Endothelial cell of umbilical vein (primary cell): Measurements from ENCODE around the gene EFCC1. TPM values are rescaled to one million over a fixed set of nuclear protein-coding genes. Genes with fewer than 3 reads are reported as not detected.

Experiments used
- BruUV-seq: library from RNA; stranded (reverse); fragments of 400-500 nt; replicated peaks from 2 replicates; lab custom pipeline; 2021; lab: Mats Ljungman, UMichigan
- CTCF ChIA-PET: fragments of 300-600, 350-600 bp; sonication (Branson Sonifier 250); formaldehyde crosslinking; loops from one replicate; lab custom pipeline; 2021; ENCODE audit warnings: antibody characterized with exemption, inconsistent platforms; lab: Charles Lee
- POLR2A ChIA-PET: fragments of 300-600, 350-600 bp; sonication (Branson Sonifier 250); formaldehyde crosslinking; loops from one replicate; lab custom pipeline; 2021; ENCODE audit warnings: antibody characterized with exemption, inconsistent platforms; lab: Charles Lee
- DNase-seq: peaks from one replicate; pipeline ENCODE4 v3.0.0-alpha.2; 2011; ENCODE audit warnings: low read depth, low spot score
- FAIRE-seq: peaks from 2 replicates; lab custom pipeline; 2011; peaks lifted over from hg19 to GRCh38; lab: Jason Lieb, UNC
- H2AFZ ChIP-seq: 2 replicates; pipeline ENCODE4 v1.6.0; 2012; ENCODE audit warnings: low read depth, low read length, control low read depth, inconsistent platforms
- H3K27ac ChIP-seq: 2 replicates; pipeline ENCODE4 v1.5.1; 2011; ENCODE audit warnings: low read depth, mild to moderate bottlenecking, control low read depth, low read length, moderate library complexity; ENCODE audit not compliant: insufficient read depth
- H3K27me3 ChIP-seq, 2 experiments: 2 replicates each; pipeline versions ENCODE4 v1.6.0 to v1.6.1; 2011; ENCODE audit warnings: low read length in 2 of 2, mixed read lengths in 1 of 2; ENCODE audit not compliant: control insufficient read depth in 2 of 2, insufficient read depth in 2 of 2
- H3K36me3 ChIP-seq, 2 experiments: 2 replicates in 1 of 2; 3 replicates in 1 of 2; pipeline ENCODE4 v1.5.1; 2011; ENCODE audit warnings: low read length in 2 of 2, mild to moderate bottlenecking in 1 of 2, moderate library complexity in 1 of 2; ENCODE audit not compliant: control insufficient read depth in 2 of 2, insufficient read depth in 2 of 2; ENCODE audit errors: extremely low read depth in 1 of 2
- H3K4me1 ChIP-seq: 3 replicates; pipeline ENCODE4 v1.5.1; 2011; ENCODE audit warnings: mild to moderate bottlenecking, low read length; ENCODE audit not compliant: control insufficient read depth, insufficient read depth; ENCODE audit errors: extremely low read depth
- H3K4me2 ChIP-seq: 2 replicates; pipeline ENCODE4 v1.6.1; 2011; ENCODE audit warnings: low read length, control low read depth, mixed read lengths; ENCODE audit not compliant: insufficient read depth
- H3K4me3 ChIP-seq, 3 experiments: fragments of 200-600 bp in 1 of 3; sonication (generic), shearing (Covaris generic) in 1 of 3; replicated peaks in 1 of 3; 2 replicates each; pipeline ENCODE4 v1.5.1; 2011 to 2016; ENCODE audit warnings: control low read depth in 3 of 3, low read length in 3 of 3, mild to moderate bottlenecking in 2 of 3, inconsistent platforms in 1 of 3, low read depth in 1 of 3, moderate library complexity in 1 of 3; ENCODE audit not compliant: insufficient read depth in 1 of 3
- H3K79me2 ChIP-seq: 2 replicates; pipeline ENCODE4 v1.6.0; 2012; ENCODE audit warnings: low read length, inconsistent platforms; ENCODE audit not compliant: control insufficient read depth, insufficient read depth
- H3K9ac ChIP-seq: replicated peaks from 2 replicates; pipeline ENCODE3; 2011; ENCODE audit warnings: low read length, control low read depth; ENCODE audit not compliant: insufficient read depth; ENCODE audit errors: extremely low read depth
- H3K9me1 ChIP-seq: replicated peaks from 3 replicates; pipeline ENCODE4 v1.6.0; 2011; ENCODE audit warnings: mild to moderate bottlenecking, low read length; ENCODE audit not compliant: control insufficient read depth, insufficient read depth; ENCODE audit errors: extremely low read depth
- H3K9me3 ChIP-seq: replicated peaks from 2 replicates; pipeline ENCODE4 v1.5.1; 2012; ENCODE audit warnings: low read length, inconsistent platforms; ENCODE audit not compliant: control insufficient read depth, insufficient read depth
- H4K20me1 ChIP-seq: replicated peaks from 2 replicates; pipeline ENCODE3; 2011; ENCODE audit warnings: mild to moderate bottlenecking, low read length; ENCODE audit not compliant: control insufficient read depth, insufficient read depth; ENCODE audit errors: extremely low read depth
- EZH2 ChIP-seq: IDR thresholded peaks from 2 replicates; pipeline ENCODE4 v1.6.1; 2012; ENCODE audit warnings: borderline replicate concordance, low read depth, mild to moderate bottlenecking, moderate library complexity, low read length, inconsistent platforms; ENCODE audit not compliant: severe bottlenecking
- FOS ChIP-seq: IDR thresholded peaks from 2 replicates; pipeline ENCODE4 v1.6.1; 2011; ENCODE audit warnings: mild to moderate bottlenecking, low read length, moderate library complexity, borderline replicate concordance; ENCODE audit not compliant: insufficient read depth
- MYC ChIP-seq: IDR thresholded peaks from one replicate; pipeline ENCODE4 v1.6.1; 2011; ENCODE audit warnings: mild to moderate bottlenecking, low read depth, low read length
- POLR2A ChIP-seq: IDR thresholded peaks from 2 replicates; pipeline ENCODE4 v1.6.1; 2012; ENCODE audit warnings: low read depth, mild to moderate bottlenecking, control low read depth, low read length
- POLR2AphosphoS5 ChIP-seq: IDR thresholded peaks from 2 replicates; pipeline ENCODE4 v1.6.1; 2012; ENCODE audit warnings: low read depth, mild to moderate bottlenecking, control low read depth, low read length, moderate library complexity; ENCODE audit not compliant: insufficient read depth
- dilution Hi-C: fragments of 300-500 bp; cut with MboI; formaldehyde crosslinking; loops from one replicate; pipeline ENCODE4 v1.15.0; 2019; ENCODE audit warnings: low sequenced_read_pairs; ENCODE audit not compliant: extremely low pct_ligation_motif_present
- intact Hi-C: fragments of 100-400 bp; cut with micrococcal nuclease; formaldehyde crosslinking; loops from one replicate; pipeline ENCODE4 v1.10.0; 2022
- polyA plus RNA-seq, 4 experiments: library from polyadenylated mRNA; depleted of rRNA in 3 of 4; stranded (reverse) in 3 of 4; unstranded in 1 of 4; fragments of >200 nt; gene quantifications; 2 replicates each; pipeline versions ENCODE4 v1.2.1 to v1.2.3, GENCODE V29; 2011 to 2012; ENCODE audit warnings: missing spikeins in 1 of 4
- total RNA-seq: library from RNA; stranded (reverse); gene quantifications from 2 replicates; pipeline ENCODE4 v1.2.3, GENCODE V29; 2021
- TF ChIP-seq, protein P1 (sequence below), 2 donors: IDR thresholded peaks; 1 replicate in 1 of 2; 2 replicates in 1 of 2; pipeline ENCODE4 v1.5.1; 2011; ENCODE audit warnings: low read length in 2 of 2, mild to moderate bottlenecking in 2 of 2, moderate library complexity in 2 of 2, control low read depth in 1 of 2, inconsistent platforms in 1 of 2, low read depth in 1 of 2; ENCODE audit not compliant: insufficient read depth in 1 of 2; ENCODE audit errors: extremely low read depth in 1 of 2

Gene EFCC1
- total and polyA plus RNA-seq, 2 donors (not counting 3 experiments of a cell fraction or from before 2014, with no cell fraction given): 0.73 to 1.3 TPM

DNA sequence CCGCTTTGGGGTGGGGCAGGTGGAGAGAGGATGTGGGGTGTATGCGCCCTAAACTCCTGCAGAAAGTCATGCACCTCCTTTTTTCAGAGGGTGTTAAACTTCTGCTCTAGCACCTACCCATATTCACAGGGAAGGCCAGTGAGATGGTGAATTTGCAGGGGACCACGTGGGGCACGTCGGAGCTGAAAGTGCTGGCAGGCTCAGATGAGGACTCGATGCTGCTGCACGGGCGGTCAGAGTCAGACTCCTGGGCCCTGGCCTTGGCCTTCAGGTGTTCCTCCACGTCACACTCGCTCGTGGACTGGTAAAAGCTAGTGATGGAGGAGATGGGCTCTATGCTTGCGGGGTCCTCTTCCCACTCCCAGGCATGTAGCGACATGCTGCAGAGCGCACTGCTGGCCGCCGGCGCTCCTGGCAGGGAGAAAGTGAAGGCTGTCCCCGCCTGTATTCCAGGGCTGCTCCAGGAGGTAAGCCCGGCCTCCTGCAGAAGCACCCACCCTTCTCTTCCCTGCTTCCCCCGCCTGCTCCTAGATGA, 8.1 kb upstream of the EFCC1 start:
- intact Hi-C loops (no loop called here), dilution Hi-C loops (no loop called here)
- Histone ChIP-seq H3K9me3 (no peaks in the 10 kb centered on the region), H4K20me1 (no peaks in the 10 kb centered on the region), H3K9ac (no peak overlapping the region), H2AFZ (no peak overlapping the region), H3K9me1 (no peaks in the 10 kb centered on the region), H3K4me2 (no peak overlapping the region), H3K79me2 (no peaks in the 10 kb centered on the region), H3K4me3 (no peak overlapping the region), H3K36me3 (no peaks in the 10 kb centered on the region), H3K27ac (no peak overlapping the region), H3K27me3 (peaks cover 0 to 8% of the 10 kb centered on the region in 2 experiments), H3K4me1 (peaks cover 6% of the 10 kb centered on the region)
- TF ChIP-seq MYC: no peak
- TF ChIP-seq FOS: no peak
- TF ChIP-seq POLR2A: no peak
- TF ChIP-seq, protein P1, sequence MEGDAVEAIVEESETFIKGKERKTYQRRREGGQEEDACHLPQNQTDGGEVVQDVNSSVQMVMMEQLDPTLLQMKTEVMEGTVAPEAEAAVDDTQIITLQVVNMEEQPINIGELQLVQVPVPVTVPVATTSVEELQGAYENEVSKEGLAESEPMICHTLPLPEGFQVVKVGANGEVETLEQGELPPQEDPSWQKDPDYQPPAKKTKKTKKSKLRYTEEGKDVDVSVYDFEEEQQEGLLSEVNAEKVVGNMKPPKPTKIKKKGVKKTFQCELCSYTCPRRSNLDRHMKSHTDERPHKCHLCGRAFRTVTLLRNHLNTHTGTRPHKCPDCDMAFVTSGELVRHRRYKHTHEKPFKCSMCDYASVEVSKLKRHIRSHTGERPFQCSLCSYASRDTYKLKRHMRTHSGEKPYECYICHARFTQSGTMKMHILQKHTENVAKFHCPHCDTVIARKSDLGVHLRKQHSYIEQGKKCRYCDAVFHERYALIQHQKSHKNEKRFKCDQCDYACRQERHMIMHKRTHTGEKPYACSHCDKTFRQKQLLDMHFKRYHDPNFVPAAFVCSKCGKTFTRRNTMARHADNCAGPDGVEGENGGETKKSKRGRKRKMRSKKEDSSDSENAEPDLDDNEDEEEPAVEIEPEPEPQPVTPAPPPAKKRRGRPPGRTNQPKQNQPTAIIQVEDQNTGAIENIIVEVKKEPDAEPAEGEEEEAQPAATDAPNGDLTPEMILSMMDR (IDR thresholded peaks at IDR 0.05; ENCODE audit: extremely low read depth in 1 of 2, insufficient read depth in 1 of 2, low read depth in 1 of 2, low read length in 2 of 2): no peak
- no peak for TF ChIP-seq EZH2
- TF ChIP-seq POLR2AphosphoS5: no peak
- FAIRE-seq (no peak), DNase-seq (no peak)
- ChIA-PET CTCF (interaction anchor here (1.2 to 4.8 kb wide), 3 partner anchors 23 to 29 kb away, joined by 3 to 36 read pairs (median 3); no protein-coding TSS in a partner anchor), POLR2A (no interaction called here)
- BruUV-seq: no TSS peak
